ENCODE results near the gene KAZN.
"Not testable (repeated sequence)": the region's sequence is repeated elsewhere in the genome, so short reads cannot be mapped to it uniquely, and the experiment has no call there.

Gene KAZN

GRCh38 chr1:14598498-14599182 lies at the start of gene KAZN:
TSS of gene KAZN (plus strand) at chr1:14598685.
- no peak for DNase-seq (ENCODE audit: low spot score)

GRCh38 chr1:14549897-14550620 lies 48.4 kb upstream of the KAZN start:
- DNase-seq (ENCODE audit: low spot score): no peak

- DNase-seq (ENCODE audit: low spot score): no peak
Observed at GRCh38 chr1:14551386-14551785, 47.1 kb upstream of the KAZN start.

- DNase-seq (ENCODE audit: low spot score): no peak
Observed at GRCh38 chr1:14552246-14552965, 46.1 kb upstream of the KAZN start.

- no peak for DNase-seq (ENCODE audit: low spot score)
Observed at GRCh38 chr1:14553711-14554110, 44.8 kb upstream of the KAZN start.

GRCh38 chr1:14555091-14555490 lies 43.4 kb upstream of the KAZN start:
- no peak for DNase-seq (ENCODE audit: low spot score)

GRCh38 chr1:14561014-14561693 lies 37.3 kb upstream of the KAZN start:
- no peak for DNase-seq (ENCODE audit: low spot score)

GRCh38 chr1:14565090-14565489 lies 33.4 kb upstream of the KAZN start:
- DNase-seq (ENCODE audit: low spot score): no peak

GRCh38 chr1:14567056-14567455 lies 31.4 kb upstream of the KAZN start:
- DNase-seq (ENCODE audit: low spot score): no peak

GRCh38 chr1:14567903-14568302 lies 30.6 kb upstream of the KAZN start:
- DNase-seq (ENCODE audit: low spot score): no peak

GRCh38 chr1:14568716-14569355 lies 29.6 kb upstream of the KAZN start:
- no peak for DNase-seq (ENCODE audit: low spot score)

- no peak for DNase-seq (ENCODE audit: low spot score)
Observed at GRCh38 chr1:14570514-14570913, 28.0 kb upstream of the KAZN start.

GRCh38 chr1:14571810-14572767 lies 26.4 kb upstream of the KAZN start:
- no peak for DNase-seq (ENCODE audit: low spot score)

GRCh38 chr1:14572861-14573260 lies 25.6 kb upstream of the KAZN start:
- DNase-seq (ENCODE audit: low spot score): no peak

GRCh38 chr1:14576155-14576554 lies 22.3 kb upstream of the KAZN start:
- no peak for DNase-seq (ENCODE audit: low spot score)

GRCh38 chr1:14577261-14577660 lies 21.2 kb upstream of the KAZN start:
- DNase-seq (ENCODE audit: low spot score): no peak

GRCh38 chr1:14578156-14578555 lies 20.3 kb upstream of the KAZN start:
- no peak for DNase-seq (ENCODE audit: low spot score)

- DNase-seq (ENCODE audit: low spot score): not testable (repeated sequence)
Observed at GRCh38 chr1:14580295-14580694, 18.2 kb upstream of the KAZN start.

- DNase-seq (ENCODE audit: low spot score): no peak
Observed at GRCh38 chr1:14580986-14581385, 17.5 kb upstream of the KAZN start.

- no peak for DNase-seq (ENCODE audit: low spot score)
Observed at GRCh38 chr1:14583788-14584187, 14.7 kb upstream of the KAZN start.

GRCh38 chr1:14585728-14586127 lies 12.8 kb upstream of the KAZN start:
- DNase-seq (ENCODE audit: low spot score): no peak

Measured in HuH-7.5 (cell line).